ENCODE measurements around the gene PGS1.

The PGS1 gene

DNA sequence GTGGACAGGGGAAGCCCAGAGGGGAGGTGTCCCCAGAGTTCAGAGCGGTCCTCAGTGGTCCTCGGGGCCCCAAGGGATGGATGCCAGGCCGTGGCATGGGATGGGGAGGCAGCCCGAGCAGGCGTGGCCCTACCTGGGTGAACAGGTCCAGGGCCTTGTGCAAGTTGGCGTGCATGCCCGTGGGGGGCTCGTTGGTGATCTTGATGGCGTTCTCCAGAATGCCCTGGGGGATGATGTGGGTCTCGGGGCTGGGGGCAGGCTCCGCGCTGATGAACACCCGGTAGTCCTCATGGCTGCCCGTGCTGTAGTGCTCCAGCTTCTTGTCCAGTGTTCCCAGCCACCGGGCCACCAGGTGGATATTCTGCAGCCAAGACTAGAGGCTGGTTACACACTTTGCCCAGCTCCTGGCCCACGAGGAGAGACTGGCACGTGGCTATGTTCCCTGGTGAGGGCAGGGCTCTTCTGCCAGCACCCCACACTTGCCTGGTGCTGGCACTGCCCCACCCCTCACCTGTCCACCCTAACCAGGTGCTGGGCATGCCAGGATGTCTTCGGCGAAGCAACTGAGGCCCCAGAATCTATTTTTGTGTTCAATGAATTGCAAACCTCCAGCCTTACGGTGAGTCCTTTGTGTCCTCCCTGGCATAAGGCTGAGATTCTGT is 59.2 kb downstream of the PGS1 start:
- in situ Hi-C loops (cut with MboI; ENCODE audit: low sequenced_read_pairs), result loop anchor here (10.0 kb wide), 1 partner anchor 173 kb away; no protein-coding TSS in a partner anchor

DNA sequence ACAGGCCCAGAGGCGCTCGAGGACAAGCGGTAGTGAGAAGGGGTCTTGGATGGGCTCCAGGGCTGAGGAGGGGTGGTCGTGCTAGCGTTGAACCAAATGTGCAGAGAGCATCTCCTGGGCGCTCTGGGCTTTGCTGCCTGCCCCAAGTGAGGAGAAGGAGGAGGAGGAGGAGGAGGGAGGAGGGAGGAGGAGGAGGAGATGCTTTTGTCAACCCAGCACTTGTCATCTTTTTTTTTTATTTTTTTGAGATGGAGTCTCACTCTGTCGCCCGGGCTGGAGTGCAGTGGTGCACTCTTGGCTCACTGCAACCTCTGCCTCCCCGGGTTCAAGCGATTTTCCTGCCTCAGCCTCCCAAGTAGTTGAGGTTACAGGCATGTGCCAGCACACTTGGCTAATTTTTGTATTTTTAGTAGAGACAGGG is 59.8 kb downstream of the PGS1 start:
- in situ Hi-C loops (cut with MboI; ENCODE audit: low sequenced_read_pairs), result loop anchor here (10.0 kb wide), 1 partner anchor 173 kb away; no protein-coding TSS in a partner anchor

DNA sequence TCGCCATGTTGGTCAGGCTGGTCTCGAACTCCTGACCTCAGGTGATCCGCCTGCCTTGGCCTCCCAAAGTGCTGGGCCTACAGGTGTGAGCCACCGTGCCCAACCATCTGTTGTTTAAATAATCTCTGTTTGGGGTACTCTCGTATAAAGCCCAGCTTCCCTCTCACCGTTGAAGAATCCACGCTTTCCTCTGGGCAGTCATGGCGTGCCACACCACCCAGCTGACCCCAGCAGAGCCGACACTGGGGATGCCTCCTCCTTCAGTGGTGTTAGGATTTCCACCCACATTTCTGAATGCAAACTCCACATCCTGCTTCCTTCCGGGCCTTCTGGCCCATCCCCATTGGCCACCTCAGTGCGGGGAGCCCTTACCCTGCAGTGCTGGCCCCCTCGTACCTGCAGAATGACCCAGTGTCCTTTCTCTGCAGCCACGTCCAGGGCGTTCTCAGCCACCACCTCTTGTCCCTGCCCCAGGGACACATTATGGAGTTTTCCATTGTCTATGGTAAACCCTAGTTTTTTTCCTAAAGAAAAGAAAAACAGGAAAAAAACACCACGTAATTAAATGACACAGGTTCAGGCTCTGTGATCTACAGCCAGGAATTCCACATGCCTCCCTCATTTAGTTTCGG is 60.4 kb downstream of the PGS1 start:
- in situ Hi-C loops (cut with MboI; ENCODE audit: low sequenced_read_pairs), result loop anchor here (10.0 kb wide), 1 partner anchor 174 kb away; no protein-coding TSS in a partner anchor

DNA sequence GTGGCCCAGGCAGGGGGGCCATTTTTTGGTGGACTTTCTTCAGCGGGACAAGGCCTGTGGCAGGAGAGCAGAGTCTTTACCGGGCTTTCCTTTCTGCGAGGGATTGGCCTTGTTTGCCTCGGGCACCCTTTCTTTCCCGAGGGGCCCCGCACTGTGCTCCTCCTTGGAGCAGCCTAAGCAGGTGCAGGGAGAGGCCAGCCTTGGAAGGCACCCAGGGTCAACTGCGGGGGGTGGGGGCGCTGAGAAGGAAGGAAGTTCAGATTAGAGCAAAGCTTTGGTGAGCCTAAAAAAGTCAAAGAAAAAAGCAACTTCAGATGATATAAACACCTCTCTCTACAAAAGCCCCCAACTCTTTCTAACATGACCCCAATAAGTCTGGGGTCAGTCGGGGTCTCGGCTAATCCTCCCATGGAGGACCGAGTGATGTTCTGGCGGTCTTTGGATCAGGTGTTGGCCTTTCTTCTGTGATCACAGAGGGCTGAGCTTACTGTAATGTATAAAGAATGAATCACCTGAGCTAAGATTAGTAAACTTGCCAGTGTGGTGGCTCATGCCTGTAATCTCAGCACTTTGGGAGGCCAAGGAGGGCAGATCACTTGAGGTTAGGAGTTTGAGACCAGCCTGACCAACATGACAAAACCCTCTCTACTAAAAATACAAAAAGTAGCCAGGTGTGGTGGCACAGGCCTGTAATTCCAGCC is 63.0 kb downstream of the PGS1 start:
- in situ Hi-C loops (cut with MboI; ENCODE audit: low sequenced_read_pairs), result no loop called here

DNA sequence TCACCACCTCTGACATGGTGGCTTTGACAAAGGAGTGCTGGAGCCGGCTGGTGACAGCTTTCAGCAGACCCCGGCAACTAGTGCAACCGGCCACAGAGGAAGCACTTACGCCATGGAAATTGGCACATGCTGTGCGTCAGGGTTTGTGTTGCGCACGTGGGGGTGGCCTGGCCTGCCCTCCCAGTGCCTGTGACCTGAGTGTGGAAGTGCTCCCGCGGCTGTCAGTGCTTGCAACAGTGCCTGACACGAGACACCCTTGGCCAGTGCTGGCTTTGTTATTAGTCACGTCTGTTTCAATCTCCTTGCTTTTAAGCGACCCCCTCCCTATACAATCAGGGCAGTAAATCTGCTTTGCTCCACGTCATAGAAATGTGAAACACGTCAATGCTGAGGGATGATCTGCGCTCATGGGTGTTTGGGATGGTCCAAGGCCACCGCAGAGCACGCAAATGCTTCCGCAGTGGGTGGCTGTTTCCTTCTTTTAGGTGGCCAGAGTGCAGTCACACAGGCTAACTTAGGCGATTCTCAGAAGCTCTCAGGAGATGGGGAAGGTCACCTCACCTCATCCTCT is 64.3 kb downstream of the PGS1 start:
- in situ Hi-C loops (cut with MboI; ENCODE audit: low sequenced_read_pairs), result no loop called here

GRCh38 chr17:78444392-78444791 is 65.9 kb downstream of the PGS1 start:
- in situ Hi-C loops (cut with MboI; ENCODE audit: low sequenced_read_pairs), result no loop called here

DNA sequence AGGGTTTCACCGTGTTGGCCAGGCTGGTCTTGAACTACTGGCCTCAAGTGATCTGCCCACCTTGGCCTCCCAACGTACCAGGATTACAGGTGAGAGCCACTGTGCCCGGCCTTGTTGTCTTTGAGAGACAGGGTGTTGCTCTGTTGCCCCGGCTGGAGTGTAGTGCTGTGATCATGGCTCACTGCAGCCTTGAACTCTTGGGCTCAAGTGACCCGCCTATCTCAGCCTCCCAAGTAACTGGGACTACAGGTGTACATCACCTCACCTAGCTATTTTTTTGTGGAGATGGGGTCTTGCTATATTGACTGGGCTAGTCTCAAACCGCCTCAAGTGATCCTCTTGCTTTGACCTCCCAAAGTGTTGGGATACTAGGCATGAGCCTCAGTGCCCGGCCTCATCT is 68.4 kb downstream of the PGS1 start:
- in situ Hi-C loops (cut with MboI; ENCODE audit: low sequenced_read_pairs), result no loop called here

- in situ Hi-C loops (cut with MboI; ENCODE audit: low sequenced_read_pairs), result no loop called here
These were observed 70.0 kb downstream of the PGS1 start for GRCh38 chr17:78448356-78448993.

DNA sequence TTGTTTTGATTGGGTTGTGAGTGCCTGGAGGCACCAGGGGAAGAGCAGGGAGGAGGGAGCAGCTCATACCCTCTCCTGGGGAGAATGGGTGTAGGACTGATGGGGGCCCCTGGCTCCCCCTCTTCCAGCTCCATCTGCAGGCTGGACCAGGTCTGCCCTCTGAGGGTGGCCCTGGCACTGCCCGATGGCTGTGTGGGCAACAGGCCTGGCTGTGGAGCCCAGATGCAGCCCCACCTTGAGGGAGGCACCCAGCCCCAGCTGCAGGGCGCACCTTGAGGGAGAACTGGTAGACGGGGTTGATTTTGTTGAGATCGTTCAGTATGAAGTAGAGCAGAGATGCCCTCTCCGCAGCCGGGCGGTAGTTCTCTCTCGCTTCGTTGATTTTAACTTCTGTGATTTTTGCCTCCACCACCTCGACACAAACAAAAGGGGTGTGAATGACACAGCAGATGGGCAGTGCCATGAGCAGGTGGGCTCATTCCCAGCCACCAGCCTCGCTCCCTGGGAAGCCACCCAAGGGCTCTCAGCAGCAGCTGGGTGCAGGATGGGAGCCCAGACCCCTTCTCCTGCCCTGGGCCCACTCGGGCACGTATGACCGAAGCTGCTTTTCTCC is 71.6 kb downstream of the PGS1 start:
- in situ Hi-C loops (cut with MboI; ENCODE audit: low sequenced_read_pairs), result no loop called here

- in situ Hi-C loops (cut with MboI; ENCODE audit: low sequenced_read_pairs), result no loop called here
These were observed 72.4 kb downstream of the PGS1 start for GRCh38 chr17:78450696-78451345.

DNA sequence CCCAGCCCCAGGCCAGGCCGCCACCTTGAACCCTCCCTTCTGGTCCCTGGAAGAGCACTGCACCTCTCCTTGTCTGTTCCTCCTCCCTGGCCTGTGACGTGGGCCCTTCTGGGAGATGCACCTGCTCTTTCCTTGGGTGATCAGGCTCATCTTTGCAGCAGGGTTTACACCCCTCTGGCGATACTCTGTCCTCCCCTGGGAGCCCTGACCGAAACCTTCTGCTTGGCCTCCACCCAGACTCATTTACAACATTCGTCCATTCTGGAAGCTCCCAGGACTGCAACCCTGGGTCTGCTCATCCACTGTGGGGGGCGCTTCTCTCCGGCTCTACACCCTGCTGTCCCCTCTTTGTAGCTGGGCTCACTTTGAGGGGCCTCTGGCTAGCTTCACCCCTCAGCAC is 73.3 kb downstream of the PGS1 start:
- in situ Hi-C loops (cut with MboI; ENCODE audit: low sequenced_read_pairs), result no loop called here

- in situ Hi-C loops (cut with MboI; ENCODE audit: low sequenced_read_pairs), result no loop called here
These were observed 75.9 kb downstream of the PGS1 start for GRCh38 chr17:78454346-78454745.

DNA sequence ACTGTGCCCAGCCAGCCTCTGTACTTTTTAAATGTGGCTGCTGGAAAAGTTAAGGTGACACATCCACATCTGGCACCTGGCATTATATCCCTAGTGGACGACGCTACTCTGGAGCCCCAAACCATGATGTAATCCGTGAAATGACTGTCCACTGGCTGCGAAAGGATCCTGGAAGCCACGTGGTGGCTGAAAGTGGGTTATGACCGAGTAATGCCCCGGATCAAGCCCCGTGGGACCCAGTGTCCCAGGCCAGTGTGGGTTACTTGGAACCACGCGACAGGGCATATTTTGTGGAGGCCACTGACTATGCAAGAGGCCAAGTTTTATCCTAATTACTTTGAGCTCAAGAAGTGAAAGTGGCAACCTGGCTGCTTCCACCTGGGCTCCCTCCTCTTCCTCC is 79.6 kb downstream of the PGS1 start:
- in situ Hi-C loops (cut with MboI; ENCODE audit: low sequenced_read_pairs), result no loop called here

DNA sequence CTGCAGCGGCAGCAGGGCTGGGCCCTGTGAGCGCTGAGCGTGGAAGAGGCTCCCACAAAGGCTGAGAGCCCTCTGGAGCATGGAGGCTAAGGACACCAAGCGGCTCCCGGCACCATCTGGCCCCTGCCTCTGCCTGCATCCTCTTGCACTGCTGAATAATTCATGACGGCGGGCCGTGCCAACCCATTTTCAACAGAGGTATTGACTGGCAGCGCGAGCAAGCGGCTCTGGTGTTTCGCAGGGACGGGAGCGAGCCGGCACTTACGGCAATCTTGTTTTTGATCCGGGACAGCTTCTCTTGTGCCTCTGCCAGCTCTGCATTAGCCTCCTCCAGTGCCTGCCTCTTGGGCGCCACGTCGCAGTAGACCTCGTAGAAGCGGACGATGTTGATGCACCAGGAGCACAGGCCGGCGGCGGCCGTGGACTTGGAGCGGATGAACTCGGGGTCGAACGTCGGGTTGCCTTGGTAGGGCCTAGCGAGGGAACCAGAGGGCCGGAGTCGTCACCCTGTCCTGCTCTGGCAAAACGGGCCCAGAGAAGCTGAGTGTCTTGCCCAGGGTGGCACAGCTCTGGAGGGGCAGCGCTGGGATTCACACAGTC is 80.4 kb downstream of the PGS1 start:
- in situ Hi-C loops (cut with MboI; ENCODE audit: low sequenced_read_pairs), result no loop called here

GRCh38 chr17:78459696-78460095 is 81.2 kb downstream of the PGS1 start:
- in situ Hi-C loops (cut with MboI; ENCODE audit: low sequenced_read_pairs), result no loop called here

- in situ Hi-C loops (cut with MboI; ENCODE audit: low sequenced_read_pairs), result no loop called here
These were observed 81.8 kb downstream of the PGS1 start for GRCh38 chr17:78460176-78460675.

DNA sequence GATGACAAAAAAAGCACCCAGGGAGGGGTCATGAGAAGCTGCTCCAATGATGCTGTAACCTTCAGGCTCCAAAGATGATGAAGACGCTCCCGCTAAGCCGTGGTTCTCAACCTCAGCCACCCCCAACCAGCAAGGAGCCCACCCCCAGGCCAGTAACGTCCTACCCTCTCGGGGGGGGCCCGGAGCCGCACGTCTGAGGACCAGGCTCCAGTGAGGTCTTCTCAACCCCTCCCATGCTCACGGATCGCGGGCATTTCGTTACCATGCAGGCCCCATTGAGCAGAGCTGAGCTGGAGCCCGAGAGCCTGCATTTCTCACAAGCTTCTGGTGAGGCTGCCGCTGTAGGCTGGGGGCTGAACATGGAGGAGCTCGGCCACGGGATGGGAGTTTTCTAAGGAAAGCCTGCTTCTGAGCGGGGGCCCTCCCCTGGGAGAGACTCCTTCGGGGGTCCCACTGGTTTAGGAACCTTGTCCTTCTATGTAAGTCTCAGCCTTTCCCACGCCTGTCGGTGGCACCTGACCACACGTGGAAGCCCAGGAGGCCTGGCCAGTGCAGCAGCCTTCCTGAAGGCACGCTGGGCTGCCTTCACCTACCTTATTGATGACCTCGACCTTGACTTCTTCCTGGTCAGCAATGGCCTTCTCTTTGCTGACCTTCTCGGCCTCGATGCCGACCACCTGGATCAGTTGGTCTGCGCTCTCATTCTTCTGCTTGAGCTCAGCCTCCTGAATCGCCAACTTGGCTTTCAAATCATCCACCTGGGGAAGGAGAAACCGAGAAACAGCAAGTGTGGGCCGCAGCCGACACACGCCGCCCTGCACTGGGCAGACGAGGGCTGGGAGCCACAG is 82.7 kb downstream of the PGS1 start:
- in situ Hi-C loops (cut with MboI; ENCODE audit: low sequenced_read_pairs), result no loop called here

- in situ Hi-C loops (cut with MboI; ENCODE audit: low sequenced_read_pairs), result no loop called here
These were observed 83.3 kb downstream of the PGS1 start for GRCh38 chr17:78461799-78462053.

DNA sequence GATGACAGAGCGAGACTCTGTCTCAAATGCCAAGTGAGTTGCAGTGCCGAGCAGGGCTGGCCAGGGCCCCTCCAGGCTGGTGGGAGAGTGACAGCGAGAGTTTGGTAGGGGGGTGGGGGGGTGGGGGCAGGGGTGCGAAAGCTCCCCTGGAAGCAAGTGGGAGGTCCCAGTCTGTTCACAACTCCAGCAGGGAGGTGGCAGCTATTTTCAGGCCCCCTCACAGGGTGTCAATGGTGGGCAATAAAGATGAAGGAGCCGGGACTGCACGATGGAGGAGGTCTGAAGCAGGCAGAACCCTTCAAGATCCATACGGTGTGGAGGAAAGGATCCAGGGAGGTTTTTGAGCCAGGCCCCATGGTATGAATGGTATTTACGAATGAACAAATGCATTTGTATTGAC is 83.7 kb downstream of the PGS1 start:
- in situ Hi-C loops (cut with MboI; ENCODE audit: low sequenced_read_pairs), result no loop called here
